GM19043 (cell line): Measurements from ENCODE around the gene CCDC171.
"Not testable (repeated sequence)": the region's sequence is repeated elsewhere in the genome, so short reads cannot be mapped to it uniquely, and the experiment has no call there.

Experiments used
- ATAC-seq: cut with Tn5 transposase; IDR thresholded peaks from one replicate; pipeline ENCODE4 v1.9.1; 2021; ENCODE audit warnings: low read depth; ENCODE audit not compliant: unreplicated experiment

The CCDC171 gene

DNA sequence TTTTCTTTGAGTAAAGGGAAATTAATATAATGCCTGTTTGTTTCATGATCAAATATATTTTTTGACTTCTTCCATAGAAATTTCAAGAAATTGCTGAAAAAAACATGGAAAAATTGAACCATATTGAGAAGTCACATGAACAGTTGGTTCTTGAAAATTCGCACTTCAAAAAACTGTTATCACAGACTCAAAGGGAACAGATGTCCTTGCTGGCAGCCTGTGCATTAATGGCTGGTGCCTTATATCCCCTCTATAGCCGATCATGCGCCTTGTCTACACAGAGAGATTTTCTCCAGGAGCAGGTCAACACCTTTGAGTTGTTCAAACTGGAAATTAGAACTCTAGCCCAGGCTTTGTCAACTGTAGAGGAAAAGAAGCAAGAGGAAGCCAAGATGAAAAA, 191.4 kb downstream of the CCDC171 start:
- ATAC-seq, result no peak

DNA sequence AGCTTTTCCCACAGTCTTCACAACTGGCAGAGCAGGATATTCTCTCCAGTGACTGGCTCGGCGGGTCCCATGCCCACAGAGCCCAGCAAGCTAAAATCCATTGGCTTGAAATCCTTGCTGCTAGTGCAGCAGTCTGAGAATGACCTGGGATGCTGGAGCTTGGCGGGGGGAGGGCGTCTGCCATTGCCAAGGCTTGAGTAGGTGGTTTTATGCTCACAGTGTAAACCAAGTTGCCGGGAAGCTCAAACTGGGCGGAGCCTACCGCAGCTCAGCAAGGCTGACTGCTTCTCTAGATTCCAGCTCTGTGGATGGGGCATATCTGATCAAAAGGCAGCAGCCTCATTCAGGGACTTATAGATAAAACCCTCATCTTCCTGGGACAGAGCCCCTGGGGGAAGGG, 194.1 kb downstream of the CCDC171 start:
- no peak for ATAC-seq

DNA sequence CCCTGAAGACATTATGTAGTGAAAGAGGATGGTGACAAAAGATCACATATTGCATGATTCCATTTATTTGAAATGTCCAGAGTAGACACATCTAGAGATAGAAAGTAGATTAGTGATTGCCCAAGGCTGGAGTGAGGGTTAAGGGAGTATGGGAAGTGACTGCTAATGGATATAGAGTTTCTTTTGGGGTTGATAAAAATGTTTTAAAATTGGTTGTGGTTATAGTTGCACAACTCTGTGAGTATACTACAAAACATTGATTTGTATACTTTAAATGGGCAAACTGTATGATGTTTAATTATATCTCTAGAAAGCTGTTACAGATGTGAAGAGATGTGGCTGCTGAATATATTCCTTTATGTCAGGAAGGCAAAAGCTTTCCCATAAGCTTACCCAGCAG, 202.8 kb downstream of the CCDC171 start:
- ATAC-seq, result no peak

DNA sequence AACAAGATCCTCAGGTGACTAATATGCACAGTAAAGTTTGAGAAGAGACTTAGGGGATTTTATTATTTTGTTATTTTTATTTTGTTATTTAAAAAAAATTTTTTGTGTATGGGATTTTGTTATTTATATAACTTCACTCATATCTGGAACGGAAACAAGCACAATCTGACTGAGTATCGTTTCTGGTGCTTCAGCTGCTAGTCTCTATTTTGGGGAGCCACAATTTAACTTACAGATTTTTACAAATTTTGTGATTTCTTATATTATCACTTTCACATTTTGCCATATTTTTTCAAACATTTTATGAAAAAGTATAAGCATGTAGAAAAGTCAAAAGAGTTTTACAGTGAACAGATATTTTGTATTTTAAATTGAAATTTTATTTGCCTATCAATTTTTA, 208.7 kb downstream of the CCDC171 start:
- no peak for ATAC-seq

DNA sequence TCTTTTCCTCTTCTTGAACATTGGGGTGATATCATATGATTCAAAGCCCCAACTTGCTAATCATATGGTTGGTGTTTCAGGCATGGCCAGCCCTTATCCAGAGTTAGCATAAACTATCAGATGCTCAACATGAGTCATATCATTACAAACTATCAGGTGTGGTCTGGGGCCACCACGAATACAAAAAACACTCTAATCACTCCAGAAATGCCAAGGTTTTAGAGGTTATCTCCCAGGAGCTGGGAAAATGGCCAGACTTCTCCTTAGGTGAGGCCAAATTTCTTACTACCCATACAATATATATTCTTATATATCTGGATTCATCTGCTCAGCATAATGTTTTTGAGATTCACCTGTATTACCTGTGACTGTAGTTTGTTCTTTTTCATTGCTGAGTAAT, 210.5 kb downstream of the CCDC171 start:
- no peak for ATAC-seq

DNA sequence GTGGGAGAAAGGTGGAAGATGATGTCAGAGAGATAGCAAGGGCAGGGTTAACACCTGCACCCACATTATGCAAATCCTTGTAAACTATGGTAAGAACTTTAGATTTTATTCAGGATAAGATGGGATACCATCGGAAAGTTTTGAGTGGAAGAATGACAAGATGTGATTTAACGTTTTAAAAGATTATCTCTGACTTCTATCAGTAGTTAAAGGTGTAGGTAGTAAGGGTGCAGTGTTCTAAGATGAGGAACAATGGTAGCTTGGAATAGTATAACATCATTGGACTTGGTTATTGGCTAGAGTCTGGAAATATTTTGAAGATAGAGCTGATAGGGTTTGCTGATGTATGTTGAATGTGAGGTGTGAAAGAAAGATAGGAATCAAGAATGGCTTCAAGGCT, 211.3 kb downstream of the CCDC171 start:
- no peak for ATAC-seq

DNA sequence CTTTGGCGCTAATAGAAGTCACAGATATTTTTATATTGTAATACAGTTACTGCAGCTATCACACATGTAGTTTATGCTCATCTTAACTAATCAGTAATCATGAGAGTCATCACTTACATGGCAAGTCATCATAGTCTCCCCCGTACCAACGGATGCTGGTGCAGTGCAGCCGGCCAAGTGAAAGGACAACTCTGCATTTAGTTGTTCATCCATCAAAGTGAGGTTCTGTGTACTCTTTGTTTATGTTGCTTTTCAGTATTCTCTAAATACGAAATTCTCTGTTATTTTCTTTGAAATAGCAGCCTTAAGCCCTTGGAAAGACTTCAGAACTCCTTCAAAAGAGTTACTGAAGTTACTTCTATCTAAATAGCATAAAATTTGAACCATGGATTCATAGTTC, 216.7 kb downstream of the CCDC171 start:
- ATAC-seq, result no peak

DNA sequence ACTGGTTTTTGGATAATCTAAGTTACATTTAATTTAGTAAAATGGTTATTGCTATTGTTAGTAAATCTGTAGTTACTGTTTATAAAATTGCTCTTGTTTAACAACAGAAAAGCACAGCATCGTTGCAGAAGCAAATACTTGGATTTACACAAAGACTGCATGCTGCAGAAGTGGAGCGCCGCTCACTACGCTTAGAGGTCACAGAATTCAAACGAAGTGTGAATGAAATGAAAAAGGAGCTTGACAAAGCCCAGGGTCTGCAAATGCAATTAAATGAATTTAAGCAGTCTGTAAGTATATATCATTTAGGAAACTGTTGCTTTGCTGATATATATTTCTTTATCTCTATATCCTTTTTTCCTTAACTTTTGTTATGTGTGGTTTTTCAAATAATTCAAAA, 226.0 kb downstream of the CCDC171 start:
- no peak for ATAC-seq

DNA sequence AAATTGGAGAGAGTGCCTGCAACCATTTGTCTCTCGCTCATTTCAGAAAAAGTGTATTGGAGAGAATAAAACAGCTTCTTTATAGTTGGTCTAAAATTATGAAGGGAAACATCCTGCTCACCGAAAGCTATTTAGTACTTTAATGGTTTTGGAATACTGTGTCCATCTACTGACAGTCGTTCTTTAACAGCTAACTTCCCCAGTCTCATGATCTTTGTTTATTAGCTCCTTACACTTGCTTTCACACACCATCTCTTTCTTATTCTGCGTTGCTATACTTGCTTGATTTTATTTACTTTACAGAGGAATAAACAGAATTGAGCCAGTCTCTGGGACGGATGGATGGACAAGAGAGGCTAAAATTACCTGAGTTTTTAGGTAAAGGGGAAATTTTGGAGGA, 229.3 kb downstream of the CCDC171 start:
- no peak for ATAC-seq

DNA sequence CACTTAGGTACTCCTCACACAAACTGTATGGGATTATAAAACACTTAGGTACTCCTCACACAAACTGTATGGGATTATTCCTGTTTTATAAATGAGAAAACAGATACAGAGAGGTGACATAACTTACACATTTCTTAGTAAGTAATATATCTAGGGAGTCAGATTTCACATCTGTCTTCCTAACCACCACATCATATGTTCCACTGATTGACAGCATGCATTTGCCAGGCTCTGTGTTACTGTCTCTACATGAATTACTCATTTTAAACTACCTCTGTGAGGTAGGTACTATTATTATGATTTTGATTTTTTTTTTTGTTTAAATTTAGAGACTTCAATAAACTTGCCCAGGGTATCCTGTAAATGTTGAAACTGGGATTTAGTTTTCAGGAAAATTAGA, 232.7 kb downstream of the CCDC171 start:
- no peak for ATAC-seq

DNA sequence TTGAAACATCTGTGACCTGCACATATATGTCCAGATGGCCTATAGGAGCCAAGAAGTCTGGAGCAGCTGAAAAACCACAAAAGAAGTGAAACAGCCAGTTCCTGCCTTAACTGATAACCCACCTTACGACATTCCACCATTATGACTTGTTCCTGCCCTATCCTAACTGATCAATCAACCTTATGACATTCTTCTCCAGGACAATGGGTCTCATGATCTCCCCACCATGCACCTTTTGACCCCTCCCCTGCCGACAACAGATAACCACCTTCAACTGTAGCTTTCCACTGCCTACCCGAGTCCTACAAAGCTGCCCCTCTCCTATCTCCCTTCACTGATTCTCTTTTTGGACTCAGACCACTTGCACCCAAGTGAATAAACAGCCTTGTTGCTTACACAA, 233.8 kb downstream of the CCDC171 start:
- no peak for ATAC-seq

DNA sequence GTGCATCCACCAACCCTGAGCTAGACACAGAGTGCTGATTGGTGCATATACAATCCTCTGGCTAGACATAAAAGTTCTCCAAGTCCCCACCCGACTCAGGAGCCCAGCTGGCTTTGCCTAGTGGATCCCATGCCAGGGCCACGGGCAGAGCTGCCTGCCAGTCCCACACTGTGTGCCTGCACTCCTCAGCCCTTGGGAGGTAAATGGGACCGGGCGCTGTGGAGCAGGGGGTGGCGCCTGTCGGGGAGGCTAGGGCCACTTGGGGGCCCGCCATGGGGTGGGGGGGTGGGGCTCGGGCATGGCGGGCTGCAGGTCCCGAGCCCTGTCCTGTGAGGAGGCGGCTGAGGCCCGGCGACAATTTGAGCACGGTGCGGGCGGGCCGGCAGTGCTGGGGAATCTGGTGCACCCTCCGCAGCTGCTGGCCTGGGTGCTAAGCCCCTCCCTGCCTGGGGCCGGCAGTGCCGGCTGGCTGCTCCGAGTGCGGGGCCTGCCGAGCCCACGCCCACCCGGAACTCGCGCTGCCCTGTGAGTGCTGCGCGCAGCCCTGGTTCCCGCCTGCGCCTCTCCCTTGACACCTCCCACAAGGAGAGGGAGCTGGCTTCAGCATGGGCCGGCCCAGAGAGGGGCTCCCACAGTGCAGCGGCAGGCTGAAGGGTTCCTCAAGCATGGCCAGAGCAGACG, 257.5 kb downstream of the CCDC171 start:
- ATAC-seq, result not testable (repeated sequence)

DNA sequence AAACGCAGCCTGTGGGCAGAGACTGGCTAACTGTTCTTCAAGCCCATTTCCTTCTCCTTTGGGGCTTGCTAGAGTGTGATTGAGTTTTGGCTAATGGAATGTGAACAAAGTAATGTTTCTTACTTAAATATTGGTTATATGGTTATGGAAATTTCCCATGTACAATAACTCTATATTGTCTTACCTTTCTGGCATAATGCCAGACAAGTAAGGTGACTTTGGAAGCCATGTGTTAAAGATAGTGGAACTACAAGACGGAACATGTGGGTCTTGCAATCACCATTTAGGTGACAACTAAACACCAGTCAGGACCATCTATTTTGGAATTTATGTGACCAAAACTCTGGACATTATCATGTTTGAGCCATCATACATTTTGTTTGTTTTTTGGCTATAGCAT, 260.2 kb downstream of the CCDC171 start:
- no peak for ATAC-seq

DNA sequence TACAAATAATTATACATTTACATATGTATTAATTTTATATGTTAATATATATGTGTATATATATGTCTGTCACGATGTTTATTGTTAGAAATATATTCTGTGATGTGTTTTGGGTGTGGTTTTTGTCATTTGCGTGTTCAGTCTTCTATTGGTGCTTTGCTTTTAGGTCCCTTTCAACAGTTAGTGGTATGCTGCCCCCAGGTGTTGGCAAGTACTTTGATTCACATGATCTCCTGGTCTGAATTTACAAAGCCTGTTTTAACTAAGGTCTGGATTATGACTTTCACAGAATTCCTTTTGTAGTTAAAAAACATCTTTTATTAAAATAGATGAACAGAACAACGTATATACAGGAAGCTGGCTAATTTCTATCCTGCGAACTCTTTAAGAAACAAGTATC, 271.5 kb downstream of the CCDC171 start:
- no peak for ATAC-seq

DNA sequence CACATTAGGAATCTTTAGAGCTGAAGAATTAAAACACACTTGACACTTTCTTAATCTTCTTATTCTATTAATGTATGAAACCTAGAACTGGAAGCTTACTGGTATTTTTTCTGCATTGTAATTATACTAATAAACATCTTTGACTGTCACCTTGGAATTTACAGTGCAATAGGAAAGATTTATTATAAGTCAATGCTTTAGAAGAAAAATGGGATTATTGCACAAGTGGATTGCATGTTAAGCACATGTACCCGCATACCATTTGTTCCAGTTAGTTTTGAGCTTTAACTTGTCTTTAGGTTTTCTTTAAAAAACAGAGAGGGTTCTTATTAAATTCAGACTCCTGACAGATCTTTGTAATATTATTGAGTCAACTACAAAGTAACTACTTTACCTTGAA, 278.5 kb downstream of the CCDC171 start:
- ATAC-seq, result no peak

DNA sequence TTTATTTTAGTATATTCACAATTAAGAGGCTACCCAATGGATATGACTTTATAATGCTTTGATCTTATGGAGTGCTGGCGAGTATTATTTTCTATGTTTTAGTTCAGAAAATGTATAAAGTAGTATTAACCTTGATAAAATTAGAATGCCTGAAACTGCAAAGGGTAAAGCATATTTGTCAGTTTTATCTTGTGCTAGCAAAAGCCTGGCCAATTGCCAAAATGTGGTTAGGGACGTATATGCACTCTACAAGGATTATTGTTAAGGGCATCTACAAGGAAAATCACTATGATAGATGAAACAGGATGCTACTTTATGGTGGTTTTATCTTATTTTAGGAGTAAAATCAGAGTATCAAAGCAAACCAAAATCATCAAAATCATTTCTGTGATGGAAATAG, 281.7 kb downstream of the CCDC171 start:
- no peak for ATAC-seq

DNA sequence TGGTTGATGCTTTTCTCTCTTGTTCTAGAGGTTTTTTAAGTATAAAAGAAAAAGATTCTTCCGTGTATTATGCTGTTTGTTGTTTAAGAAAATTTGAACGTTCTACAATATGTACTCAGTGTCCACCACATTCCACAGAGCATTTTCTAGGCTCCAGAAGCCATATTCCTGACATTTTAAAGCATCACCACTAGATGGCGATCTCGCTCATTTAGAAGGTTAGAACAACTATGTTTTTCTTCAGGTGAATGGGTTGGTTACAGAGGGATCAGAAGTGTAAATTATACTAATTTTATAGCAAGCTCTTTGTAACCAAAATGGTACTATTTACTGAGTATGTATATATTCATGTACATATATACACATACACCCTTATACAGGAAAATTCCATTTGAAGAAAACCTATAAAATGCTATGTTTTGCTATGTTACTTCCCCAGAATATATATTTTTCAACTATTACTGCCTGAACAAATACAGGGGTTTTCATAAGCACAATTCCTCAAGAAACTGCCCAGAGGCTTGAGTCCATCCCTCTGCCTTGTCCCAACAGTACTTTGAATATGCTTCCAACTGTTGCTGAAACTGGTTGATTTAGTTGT, 284.3 kb downstream of the CCDC171 start:
- ATAC-seq, result peak; percentile 74

DNA sequence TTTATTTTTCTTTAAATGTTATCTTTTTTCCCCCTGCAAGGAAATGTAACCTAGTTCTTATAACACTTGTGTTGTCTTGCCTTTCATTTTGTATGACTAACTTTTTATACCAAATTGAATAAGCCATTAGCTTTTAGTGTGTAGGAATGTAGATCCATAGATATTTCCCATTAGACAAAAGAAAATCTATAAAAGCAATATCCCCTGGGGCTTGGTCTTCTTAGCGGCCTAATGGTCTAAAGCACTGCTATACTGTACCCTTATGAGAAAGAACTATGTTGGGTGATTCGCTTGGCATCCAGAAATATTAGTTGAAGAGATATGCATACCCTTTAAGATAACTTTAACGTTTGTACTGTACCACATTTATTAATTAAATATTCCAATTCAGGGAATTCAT, 289.2 kb downstream of the CCDC171 start:
- ATAC-seq, result no peak

DNA sequence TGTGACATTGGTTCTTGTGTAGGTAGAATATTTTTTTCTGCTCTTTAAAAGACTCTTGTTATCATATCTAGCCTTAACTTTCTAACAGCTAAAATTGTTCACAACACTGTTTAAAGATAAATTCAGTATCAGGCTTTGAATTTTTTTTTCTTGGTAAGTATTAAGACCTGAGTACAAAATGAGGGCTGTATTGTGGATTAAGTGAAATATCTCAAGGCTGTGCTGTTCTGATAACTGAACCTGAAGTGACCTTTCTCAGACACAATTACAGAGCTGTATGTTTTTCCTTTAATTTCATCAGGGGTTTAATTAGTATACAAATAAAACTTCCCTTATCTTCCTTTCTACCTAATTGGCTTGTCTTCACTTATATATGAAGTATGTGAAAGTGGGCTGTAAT, 290.5 kb downstream of the CCDC171 start:
- ATAC-seq, result no peak

DNA sequence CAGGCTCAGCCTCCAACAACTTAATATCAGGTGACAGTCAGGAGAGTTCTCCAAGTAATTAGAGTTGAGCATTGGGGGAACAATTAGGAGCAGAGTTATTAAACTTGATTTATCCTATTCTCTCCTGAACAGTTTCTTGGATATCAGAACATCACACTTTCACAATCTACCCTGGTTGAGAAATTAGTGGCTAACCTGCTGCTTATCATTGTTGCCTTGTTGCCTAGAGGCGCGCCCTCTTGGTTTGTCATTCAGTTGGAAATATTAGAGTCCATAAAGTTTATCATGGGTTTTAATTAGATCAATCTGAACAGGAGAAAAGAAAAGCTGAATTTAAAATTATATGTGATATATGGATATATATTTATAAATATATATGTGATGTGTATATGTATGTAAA, 291.1 kb downstream of the CCDC171 start:
- ATAC-seq, result no peak

DNA sequence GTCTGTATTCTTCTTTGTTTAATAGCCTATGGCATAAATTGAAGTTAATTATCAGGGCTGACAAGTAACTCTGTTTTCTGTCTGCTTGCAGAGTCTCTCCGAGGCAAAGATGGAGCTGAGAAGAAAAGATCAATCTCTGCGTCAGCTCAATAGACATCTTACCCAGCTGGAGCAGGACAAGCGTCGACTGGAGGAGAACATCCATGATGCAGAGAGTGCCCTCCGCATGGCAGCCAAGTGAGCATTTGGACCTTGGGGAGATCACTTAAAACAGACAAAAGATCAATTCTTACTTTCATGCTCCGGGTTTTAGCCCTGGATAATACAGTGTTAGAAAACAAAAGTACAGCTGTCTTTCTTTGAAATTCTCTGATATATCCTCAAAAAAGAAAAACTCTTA, 293.8 kb downstream of the CCDC171 start:
- no peak for ATAC-seq

DNA sequence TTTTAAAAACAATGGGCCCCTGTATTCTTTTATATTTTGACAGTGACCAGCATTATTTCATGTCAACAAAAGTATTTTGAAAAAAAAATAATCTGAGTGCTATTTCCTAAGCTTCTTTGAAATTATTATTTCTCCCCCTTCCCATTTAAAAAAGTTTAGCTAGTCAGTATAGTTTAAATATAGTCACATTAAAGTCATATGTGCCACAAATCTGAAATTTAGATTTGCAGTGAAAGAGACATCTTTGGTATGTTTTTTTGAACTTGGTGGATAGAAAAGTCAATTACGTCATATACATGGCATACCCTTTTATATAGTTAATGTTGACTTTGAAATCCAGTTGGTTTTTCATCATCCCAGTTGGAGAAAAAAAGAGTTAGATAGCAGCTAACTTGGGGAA, 297.0 kb downstream of the CCDC171 start:
- ATAC-seq, result no peak

DNA sequence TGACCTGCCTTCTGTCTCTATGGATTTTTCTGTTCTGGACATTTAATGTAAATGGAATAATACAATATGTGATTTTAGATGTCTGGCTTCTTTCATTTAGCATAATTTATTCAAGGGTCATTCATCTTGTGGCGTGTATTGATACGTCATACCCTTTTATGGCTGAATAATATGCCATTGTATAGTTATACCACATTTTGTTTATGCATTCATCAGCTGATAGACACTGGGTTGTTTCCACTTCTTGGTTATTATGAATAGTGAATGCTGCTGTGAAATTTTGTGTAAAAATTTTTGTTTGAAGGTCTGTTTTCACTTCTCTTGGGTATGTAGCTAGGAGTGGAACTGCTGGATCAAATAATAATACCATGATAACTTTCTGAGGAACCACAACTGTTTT, 298.9 kb downstream of the CCDC171 start:
- no peak for ATAC-seq
